Testis (tissue), 2 donors: Measurements from ENCODE around the gene KCNQ5.

Source experiments
- POLR2A ChIP-seq: fragments of 450-650 bp; IDR thresholded peaks from one replicate; pipeline ENCODE4 v1.6.1; 2017; ENCODE audit warnings: antibody characterized with exemption, mild to moderate bottlenecking, moderate library complexity
- TF ChIP-seq, protein P1 (sequence below), 3 experiments: fragments of 450-650 bp in 2 of 3; fragments of 200-600 bp in 1 of 3; sonication (generic) in 1 of 3; IDR thresholded peaks; one replicate each; pipeline ENCODE4 v1.5.1; 2016 to 2019; ENCODE audit warnings: antibody characterized with exemption in 3 of 3, mild to moderate bottlenecking in 2 of 3, moderate library complexity in 1 of 3

DNA sequence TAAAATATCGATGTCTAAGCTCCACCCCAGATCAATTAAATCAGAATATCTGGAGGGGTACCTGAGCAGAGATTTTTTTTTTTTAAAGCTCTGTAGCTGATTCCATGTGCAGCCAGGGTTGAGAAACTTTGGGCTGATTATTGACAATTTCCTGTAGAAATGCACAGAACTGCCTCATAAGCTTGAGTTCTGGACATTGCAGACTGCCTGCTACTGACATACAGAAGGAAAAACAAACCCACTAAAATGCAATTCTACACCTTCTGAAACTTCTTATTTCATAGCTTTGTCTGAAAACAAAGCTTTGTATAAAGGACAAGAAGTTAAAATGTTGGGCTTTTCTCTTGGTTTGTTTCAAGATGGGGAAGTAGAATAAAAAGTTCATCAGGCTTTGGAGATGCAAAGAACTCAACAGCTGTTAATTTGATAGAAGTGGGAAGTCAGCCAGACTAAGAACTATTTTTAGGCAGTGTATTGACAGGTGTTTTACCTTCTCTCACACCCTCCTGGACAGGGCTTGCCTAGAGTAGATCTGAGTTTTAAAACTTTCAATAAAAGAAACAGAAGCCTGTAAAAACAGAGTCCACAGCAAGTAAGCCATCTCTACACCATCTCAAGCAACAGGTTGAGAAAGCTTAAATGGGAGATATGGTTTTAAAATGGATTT lies 147.7 kb downstream of the KCNQ5 start:
- TF ChIP-seq, protein P1, sequence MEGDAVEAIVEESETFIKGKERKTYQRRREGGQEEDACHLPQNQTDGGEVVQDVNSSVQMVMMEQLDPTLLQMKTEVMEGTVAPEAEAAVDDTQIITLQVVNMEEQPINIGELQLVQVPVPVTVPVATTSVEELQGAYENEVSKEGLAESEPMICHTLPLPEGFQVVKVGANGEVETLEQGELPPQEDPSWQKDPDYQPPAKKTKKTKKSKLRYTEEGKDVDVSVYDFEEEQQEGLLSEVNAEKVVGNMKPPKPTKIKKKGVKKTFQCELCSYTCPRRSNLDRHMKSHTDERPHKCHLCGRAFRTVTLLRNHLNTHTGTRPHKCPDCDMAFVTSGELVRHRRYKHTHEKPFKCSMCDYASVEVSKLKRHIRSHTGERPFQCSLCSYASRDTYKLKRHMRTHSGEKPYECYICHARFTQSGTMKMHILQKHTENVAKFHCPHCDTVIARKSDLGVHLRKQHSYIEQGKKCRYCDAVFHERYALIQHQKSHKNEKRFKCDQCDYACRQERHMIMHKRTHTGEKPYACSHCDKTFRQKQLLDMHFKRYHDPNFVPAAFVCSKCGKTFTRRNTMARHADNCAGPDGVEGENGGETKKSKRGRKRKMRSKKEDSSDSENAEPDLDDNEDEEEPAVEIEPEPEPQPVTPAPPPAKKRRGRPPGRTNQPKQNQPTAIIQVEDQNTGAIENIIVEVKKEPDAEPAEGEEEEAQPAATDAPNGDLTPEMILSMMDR (IDR thresholded peaks at IDR 0.05) = no peak
- no peak for TF ChIP-seq POLR2A
